ENCODE results near the gene ATXN2. TPM values are rescaled to one million over a fixed set of nuclear protein-coding genes. Genes with fewer than 3 reads are reported as not detected.

ATXN2 gene
- total RNA-seq, 1 experiment from 2014 or later: 18.9 TPM

- peak; percentile 93 for DNase-seq (ENCODE audit: low read depth)
Observed at GRCh38 chr12:111438481-111438880, 160.6 kb downstream of the ATXN2 start.

DNA sequence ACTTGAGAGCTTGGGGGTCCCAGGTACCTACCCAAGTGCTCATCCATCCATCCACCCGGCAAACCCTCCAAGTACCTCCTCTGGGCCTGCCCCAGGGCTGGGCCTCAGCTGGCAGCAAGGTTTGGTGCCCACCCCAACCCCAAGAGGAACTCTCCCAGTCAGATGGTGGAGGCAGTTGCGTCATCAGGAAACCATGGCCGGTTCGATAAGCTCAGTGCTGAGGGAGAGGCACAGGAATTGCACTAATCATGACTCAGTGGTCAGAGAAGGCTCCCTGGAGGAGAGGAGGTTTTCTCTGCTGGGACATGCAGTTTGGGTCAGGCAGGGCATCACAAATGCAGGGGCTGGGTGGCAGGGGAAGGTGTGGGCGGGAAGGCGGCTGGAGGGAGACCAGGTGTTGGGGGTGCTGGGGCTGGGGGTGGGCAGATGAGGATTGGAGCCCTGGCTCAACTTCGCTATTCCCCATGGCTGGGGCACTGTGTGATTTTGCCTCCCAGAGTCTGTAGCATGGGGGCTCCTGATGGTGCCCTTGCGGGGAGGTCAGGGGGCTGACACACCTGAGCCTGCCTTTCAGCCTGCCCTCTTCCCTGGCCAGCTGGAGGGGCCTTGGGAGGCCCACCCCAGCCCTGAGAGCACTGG lies 161.2 kb downstream of the ATXN2 start:
- DNase-seq (ENCODE audit: low read depth): peak; percentile 88

DNA sequence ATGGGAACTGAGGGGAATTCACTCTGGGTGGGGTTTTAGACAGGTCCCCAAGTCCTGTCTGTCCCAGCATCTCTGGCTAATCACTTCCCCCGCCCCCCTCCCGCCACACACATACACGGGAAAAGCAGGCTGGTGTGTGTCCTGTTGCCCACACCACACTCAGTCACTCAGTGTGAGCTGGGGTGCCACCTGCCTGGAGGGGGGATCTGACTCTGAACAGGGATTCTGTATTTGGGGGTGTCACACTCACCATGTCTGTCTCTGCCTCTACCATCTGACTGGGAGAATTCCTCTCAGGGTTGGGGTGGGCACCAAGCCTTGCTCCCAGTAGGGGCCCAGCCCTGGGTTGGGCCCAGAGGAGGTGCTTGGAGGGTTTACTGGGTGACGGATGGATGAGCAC lies 162.3 kb downstream of the ATXN2 start:
- no peak for DNase-seq (ENCODE audit: low read depth)

- DNase-seq (ENCODE audit: low read depth): no peak
Observed at GRCh38 chr12:111436266-111436665, 162.8 kb downstream of the ATXN2 start.

- peak; percentile 34 for DNase-seq (ENCODE audit: low read depth)
Observed at GRCh38 chr12:111435661-111436201, 163.4 kb downstream of the ATXN2 start.

GRCh38 chr12:111434680-111435338 lies 164.3 kb downstream of the ATXN2 start:
- DNase-seq (ENCODE audit: low read depth): no peak

- no peak for DNase-seq (ENCODE audit: low read depth)
Observed at GRCh38 chr12:111434049-111434448, 165.1 kb downstream of the ATXN2 start.

- DNase-seq (ENCODE audit: low read depth): no peak
Observed at GRCh38 chr12:111431772-111432171, 167.3 kb downstream of the ATXN2 start.

DNA sequence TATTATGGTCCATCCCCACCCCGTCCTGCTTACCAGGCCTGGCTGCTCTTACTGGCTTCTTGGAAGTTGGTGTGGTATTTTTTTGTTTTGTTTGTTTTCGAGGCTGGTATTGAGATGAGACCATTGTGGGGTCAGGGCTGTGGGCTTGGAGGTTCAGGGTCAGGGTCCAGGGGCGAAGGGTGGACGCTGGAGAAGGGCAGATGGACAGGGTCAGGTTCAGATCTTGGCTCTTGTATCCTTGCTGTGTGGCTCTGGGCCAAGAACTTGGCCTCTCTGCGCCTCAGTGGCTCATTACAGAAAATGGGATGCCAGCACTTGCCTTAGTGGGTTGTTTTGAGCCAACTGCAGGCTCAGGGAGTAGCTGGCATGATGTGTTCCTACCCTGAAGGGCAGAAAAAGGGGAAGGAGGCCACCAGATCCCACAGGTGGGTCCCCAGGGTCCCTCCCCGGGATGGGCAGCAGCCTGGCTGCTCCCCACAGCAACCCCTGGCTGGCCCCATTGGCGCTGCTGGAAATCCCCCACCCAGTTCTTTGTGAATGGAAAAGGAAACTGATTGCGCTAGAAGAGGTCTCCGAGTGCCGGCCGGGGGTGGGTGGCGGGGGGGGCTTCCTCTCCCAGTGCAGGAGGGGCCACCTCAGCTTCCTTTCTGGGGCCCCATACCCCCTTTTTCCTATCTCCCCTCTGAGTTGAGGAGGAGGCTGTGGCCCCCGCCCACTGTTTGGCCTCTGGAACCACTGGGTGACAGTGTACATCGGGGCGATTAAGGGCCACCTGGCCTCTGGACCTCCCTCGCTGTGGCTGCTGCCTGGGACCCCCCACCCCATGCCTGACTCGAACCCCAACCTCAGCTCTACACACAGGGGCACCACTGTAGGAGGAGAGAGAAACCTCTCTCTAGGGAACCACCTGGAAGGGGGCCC lies 168.4 kb downstream of the ATXN2 start:
- no peak for DNase-seq (ENCODE audit: low read depth)

GRCh38 chr12:111429828-111430432 lies 169.2 kb downstream of the ATXN2 start:
- DNase-seq (ENCODE audit: low read depth): no peak

DNA sequence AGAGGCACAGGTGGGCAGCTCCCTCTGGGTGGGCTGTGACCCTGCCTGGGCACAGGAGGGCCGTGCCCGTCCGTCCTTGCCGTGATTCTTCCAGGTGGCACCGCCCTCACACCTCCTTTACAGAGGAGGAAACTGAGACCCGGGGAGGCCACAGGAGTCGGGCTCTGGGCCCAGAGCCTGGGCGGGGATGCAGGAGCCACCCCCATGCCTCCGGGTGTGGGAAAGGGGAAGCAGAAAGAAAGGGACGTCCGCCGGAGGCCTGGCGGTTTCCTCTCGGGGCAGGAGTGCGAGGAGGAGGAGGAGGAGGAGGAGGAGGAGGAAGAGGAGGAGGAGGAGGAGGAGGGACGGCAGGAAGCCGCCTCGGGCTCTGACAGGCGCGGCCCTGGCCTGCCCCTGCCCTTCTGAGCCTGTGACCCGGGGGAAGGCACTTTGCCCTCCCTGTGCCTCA lies 170.4 kb downstream of the ATXN2 start:
- DNase-seq (ENCODE audit: low read depth): no peak

- no peak for DNase-seq (ENCODE audit: low read depth)
Observed at GRCh38 chr12:111428081-111428727, 170.9 kb downstream of the ATXN2 start.

GRCh38 chr12:111427417-111428074 lies 171.6 kb downstream of the ATXN2 start:
- DNase-seq (ENCODE audit: low read depth): no peak

- DNase-seq (ENCODE audit: low read depth): peak; percentile 79
Observed at GRCh38 chr12:111426344-111427185, 172.6 kb downstream of the ATXN2 start.

DNA sequence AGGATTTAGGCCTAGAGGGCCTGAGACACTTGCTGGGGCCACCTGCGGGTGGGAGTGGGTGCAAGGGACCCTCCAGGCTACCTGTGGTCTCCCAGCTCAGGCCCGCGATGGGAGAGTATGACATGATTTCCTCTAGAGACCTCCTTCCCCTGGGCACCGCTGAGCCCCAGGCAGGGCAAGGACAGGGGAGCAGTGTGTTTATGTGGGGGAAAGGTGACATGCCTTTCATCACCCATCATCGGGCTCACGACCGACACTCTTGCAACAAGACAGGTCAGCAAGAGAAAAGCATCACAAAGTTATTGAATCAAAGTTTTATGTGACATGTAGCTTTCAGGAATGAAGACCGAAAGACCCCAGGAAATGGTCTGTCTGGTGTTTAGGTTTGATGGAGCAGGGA lies 173.5 kb downstream of the ATXN2 start:
- DNase-seq (ENCODE audit: low read depth): no peak

- DNase-seq (ENCODE audit: low read depth): no peak
Observed at GRCh38 chr12:111424793-111425251, 174.3 kb downstream of the ATXN2 start.

GRCh38 chr12:111424189-111424792 lies 174.8 kb downstream of the ATXN2 start:
- DNase-seq (ENCODE audit: low read depth): no peak

- DNase-seq (ENCODE audit: low read depth): no peak
Observed at GRCh38 chr12:111420494-111420893, 178.6 kb downstream of the ATXN2 start.

DNA sequence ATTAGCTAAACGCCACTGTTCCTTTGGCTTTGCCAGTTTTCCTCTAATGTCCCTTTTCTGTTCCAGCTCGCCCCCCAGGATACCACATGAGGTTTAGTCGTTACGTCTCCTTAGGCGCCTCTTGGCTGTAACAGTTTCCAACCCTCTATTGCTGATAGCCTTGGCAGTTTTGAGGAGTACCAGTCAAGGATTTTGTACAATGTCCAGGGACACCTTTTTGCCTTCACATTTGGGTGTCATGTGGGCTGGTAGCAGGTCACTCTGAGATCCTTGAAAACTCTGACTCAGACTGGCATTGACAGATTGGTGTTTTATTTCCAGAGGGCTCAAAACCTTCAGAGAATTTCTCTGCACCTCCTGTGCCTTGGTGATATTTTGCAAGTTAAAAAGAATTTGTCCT lies 179.3 kb downstream of the ATXN2 start:
- DNase-seq (ENCODE audit: low read depth): no peak
